T-helper 1 cell (primary cell): ENCODE measurements around the gene ATF7IP.
"Not testable (repeated sequence)": the region's sequence is repeated elsewhere in the genome, so short reads cannot be mapped to it uniquely, and the experiment has no call there.

Experiments used
- DNase-seq, 5 donors: peaks; one replicate each; pipeline ENCODE4 v3.0.0-alpha.2; 2012 to 2020
- total RNA-seq, 4 donors: gene quantifications; one replicate each; lab custom pipeline; 2026; lab: John Stamatoyannopoulos, UW

ATF7IP gene, protein sequence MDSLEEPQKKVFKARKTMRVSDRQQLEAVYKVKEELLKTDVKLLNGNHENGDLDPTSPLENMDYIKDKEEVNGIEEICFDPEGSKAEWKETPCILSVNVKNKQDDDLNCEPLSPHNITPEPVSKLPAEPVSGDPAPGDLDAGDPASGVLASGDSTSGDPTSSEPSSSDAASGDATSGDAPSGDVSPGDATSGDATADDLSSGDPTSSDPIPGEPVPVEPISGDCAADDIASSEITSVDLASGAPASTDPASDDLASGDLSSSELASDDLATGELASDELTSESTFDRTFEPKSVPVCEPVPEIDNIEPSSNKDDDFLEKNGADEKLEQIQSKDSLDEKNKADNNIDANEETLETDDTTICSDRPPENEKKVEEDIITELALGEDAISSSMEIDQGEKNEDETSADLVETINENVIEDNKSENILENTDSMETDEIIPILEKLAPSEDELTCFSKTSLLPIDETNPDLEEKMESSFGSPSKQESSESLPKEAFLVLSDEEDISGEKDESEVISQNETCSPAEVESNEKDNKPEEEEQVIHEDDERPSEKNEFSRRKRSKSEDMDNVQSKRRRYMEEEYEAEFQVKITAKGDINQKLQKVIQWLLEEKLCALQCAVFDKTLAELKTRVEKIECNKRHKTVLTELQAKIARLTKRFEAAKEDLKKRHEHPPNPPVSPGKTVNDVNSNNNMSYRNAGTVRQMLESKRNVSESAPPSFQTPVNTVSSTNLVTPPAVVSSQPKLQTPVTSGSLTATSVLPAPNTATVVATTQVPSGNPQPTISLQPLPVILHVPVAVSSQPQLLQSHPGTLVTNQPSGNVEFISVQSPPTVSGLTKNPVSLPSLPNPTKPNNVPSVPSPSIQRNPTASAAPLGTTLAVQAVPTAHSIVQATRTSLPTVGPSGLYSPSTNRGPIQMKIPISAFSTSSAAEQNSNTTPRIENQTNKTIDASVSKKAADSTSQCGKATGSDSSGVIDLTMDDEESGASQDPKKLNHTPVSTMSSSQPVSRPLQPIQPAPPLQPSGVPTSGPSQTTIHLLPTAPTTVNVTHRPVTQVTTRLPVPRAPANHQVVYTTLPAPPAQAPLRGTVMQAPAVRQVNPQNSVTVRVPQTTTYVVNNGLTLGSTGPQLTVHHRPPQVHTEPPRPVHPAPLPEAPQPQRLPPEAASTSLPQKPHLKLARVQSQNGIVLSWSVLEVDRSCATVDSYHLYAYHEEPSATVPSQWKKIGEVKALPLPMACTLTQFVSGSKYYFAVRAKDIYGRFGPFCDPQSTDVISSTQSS
- 255 to 326 (median 312) reads per million in 4 donors for total RNA-seq

DNA sequence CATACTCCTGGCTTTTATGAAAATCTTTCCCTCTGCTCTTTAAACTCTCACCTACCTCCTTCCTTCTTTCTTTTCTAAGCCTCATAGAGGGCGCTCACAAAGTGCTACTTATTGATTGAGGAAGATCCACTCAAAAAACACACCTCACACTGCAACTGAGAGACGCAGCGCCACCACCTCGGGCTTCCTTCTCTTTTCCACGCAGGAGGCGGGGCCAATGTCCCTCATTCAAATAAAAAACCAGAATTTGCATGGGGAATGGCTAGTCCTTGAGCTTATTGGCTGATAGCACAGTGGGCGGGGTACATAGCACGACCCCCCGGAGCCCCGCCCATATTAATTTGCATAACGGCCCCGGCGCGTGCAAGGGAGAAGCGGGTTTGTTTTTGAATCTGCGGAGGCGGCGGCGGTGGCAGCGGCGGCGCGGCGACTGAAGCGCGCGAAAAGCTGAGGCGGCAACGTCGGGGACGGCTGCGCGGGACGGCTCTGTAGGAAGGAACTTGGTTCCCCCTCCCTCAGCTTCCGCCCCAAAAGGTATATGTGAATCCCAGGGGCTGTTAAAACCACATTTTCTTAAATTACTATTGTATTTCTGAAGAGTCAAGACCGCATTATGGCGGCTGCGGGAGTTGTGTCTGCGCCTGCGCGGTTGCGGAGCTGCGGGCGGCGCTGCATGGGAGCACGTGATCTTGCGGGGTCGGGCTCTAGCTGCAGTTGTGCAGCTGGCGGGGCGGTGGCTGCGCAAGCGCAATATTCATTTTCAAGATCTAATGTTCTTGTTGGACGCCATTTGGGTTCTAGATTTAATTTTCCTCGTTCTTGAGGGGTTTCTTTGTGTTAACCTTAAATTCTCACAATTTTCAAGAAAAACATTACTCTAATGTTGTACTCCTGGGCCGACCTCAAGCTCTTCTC lies at the start of gene ATF7IP:
ATF7IP (plus strand) TSS at position 389 of the 915 bp plus-strand sequence. CDS start 58,234 bp downstream, outside the sequence.
- peak; percentile 91 to 99 (median 95) for DNase-seq

DNA sequence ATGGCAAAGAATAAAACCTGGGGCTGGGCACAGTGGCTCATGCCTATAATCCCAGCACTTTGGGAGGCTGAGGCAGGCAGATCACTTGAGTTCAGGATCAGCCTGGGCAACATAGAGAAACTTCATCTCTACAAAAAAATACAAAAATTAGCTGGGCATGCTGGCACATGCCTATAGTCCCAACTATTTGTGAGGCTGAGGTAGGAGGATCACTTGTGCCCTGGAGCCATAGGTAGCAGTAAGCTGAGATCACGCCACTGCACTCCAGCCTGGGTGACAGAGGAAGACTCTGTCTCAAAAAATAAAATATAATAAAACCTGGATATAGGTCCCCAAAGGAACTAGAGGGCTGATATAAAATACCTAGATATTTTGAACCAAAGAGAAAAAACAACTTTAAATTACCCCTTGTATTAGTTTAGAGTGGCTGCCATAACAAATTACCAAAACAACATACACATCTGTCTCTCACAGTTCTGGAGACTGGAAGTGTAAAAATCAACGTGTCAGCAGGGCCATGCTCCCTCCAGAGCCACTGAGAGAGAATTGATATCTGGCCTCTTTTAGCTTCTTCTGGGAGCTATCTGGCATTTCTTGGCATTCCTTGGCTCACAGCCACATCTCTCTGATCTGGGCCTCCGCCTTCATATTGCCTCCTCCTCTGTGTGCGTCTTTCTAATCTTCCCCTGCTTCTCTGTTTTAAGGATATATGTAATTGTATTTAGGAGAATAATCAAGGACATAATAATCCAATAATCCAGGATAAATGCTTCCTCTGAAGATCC lies 47.9 kb upstream of the ATF7IP start:
- DNase-seq, result no peak

DNA sequence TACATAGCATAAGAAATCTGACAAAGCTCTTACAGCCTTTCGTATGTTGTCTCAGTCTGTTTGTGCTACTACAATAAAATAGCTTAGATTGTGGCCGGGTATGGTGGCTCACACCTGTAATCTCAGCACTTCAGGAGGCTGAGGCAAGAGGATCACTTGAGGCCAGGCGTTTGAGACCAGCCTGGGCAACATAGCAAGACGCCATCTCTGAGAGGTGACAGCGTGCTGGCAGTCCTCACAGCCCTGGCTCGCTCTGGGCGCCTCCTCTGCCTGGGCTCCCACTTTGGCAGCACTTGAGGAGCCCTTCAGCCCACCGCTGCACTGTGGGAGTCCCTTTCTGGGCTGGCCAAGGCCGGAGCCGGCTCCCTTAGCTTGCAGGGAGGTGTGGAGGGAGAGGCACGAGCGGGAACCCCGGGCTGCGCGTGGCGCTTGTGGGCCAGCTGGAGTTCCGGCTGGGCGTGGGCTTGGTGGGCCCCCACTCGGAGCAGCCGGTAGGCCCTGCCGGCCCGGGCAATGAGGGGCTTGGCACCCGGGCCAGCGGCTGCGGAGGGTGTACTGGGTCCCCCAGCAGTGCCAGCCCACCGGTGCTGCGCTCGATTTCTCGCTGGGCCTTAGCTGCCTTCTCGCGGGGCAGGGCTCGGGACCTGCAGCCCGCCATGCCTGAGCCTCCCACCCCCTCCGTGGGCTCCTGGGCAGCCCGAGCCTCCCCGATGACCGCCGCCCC lies 45.6 kb upstream of the ATF7IP start:
- DNase-seq, result not testable (repeated sequence)

DNA sequence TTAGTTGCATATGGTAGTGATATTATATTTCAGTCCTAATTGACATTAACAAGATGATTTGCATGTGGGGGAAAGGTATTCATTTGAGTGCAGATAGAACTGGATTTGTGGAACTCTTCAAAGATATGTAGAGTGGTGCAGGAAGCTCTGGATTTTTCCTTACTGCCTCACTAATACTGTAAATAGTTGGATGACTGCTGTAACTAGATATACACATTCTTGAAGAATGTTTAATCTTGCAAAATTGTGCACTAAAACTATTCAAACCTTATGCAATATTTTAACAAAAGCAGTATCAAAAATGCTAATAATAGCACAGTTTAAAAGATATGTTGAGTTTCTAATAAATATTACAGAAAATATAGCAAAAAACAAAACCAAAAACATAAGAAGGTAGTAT lies 43.1 kb upstream of the ATF7IP start:
- no peak for DNase-seq

DNA sequence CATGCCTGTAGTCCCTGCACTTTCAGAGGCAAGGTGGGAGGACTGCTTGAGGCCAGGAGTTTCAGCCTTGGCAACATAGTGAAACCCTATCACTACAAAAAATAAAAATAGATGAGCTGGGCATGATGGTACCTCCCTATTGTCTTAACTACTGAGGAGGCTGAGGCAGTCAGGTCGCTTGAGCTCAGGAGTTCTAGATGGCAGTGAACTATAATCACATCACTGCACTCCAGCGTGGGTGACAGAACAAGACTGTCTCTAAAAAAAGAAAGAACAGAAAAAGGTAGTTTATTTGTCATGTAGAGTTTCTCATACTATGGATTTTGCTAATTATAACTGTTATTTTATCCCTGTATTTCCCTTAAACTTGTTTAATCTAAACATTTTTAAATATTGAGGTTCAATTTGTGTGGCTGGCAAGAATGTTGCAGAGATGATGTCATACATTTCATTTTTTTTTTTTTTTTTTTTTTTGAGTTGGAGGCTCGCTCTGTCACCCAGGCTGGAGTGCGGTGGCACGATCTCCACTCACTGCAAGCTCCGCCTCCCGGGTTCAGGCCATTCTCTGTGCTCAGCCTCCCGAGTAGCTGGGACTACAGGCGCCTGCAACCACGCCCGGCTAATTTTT lies 39.7 kb upstream of the ATF7IP start:
- no peak for DNase-seq

DNA sequence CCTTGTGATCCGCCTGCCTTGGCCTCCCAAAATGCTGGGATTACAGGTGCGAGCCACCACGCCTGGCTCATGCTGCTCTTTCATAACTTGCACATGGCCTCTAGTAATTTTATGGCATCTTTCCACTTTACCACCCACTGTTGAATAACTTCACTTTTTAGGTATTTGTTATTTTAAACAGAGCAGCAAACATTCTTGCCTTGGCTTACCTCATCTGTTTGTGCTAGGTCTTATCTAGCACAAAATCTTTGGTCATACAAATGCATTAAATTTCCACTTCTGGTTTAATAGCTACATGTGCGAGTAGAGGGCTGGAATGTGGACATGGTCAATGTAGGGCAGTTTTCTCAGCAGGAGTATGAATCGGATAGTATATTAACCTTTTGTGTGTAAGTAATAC lies 38.8 kb upstream of the ATF7IP start:
- DNase-seq, result no peak

DNA sequence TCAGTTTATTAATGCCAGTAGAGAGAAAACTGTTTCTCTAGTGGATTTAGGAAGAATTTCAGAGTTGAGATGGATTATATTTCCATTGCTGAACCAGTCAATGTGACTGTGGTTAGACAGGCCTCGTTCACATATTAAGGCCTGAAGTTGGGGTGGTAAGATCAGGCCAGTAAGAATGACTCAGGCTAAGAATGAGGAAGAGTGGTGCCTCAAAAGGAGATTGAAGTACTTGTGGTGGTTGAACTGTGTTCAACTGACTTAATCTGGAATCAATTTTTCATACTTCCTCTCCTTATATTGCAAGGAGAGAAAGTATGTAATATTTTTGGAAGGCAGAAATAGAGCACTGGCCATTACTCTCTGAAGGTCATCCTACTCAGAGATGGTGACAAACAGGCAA lies 37.8 kb upstream of the ATF7IP start:
- no peak for DNase-seq

DNA sequence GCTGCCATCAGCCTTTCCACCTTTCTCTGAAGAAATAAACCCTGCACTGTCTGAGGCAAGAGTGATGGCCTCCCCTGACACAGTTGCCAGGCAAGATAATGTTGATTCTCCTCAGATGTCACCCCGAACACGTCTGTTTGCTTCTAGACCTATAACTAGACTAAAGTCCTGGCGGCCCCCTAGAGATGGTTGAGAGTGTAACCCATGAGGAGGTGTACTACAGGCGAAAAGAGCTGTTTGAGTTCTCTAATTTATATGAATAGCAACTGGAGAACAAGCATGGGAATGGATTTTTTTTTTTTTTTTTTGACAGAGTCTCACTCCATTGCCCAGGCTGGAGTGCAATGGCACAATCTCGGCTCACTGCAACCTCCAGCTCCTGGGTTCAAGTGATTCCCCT lies 33.0 kb upstream of the ATF7IP start:
- no peak for DNase-seq

DNA sequence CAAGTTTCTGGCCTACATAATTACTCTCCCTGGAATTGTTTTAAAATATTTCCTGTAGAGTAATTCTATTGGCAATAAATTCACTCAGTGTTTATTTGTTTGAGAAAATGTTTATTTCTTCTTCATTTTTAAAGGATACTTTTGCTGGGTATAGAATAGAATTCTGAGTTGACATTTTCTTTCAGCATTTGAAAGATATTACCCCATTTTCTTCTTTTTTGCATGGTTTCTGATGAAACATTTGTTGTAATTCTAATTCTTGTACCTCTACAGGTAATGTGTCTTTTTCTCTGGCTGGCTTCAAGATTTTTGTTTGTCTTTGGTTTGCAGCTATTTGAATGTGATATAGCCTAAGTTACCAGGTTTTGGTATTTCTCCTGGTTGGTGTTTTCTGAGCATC lies 25.1 kb upstream of the ATF7IP start:
- DNase-seq, result no peak

DNA sequence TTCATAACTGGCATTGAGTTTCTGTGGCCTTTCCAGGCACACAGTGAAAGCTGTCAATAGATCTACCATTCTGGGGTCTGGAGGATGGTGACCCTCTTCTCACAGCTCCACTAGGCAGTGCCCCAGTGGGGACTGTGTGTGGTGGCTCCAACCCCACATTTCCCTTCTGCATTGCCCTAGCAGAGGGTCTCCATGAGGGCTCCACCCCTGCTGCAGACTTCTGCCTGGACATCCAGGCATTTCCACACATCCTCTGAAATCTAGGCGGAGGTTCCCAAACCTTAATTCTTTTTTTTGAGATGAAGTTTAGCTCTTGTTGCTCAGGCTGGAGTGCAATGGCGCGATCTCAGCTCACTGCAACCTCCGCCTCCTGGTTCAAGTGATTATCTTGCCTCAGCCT lies 14.0 kb upstream of the ATF7IP start:
- DNase-seq, result not testable (repeated sequence)

DNA sequence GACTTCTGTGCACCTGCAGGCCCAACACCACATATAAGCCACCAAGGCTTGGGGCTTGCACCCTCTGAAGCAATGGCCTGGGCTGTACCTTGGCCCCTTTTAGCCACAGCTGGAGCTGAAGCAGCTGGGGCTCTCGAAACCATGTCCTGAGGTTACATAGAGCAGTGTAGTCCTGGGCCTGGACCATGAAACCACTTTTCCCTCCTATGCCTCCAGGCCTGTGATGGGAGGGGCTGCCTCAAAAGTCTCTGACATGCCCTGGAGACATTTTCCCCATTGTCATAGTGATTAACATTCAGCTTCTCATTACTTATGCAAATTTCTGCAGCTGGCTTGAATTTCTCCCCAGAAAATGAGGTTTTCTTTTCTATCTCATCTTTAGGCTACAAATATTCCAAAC lies 13.4 kb upstream of the ATF7IP start:
- not testable (repeated sequence) for DNase-seq

DNA sequence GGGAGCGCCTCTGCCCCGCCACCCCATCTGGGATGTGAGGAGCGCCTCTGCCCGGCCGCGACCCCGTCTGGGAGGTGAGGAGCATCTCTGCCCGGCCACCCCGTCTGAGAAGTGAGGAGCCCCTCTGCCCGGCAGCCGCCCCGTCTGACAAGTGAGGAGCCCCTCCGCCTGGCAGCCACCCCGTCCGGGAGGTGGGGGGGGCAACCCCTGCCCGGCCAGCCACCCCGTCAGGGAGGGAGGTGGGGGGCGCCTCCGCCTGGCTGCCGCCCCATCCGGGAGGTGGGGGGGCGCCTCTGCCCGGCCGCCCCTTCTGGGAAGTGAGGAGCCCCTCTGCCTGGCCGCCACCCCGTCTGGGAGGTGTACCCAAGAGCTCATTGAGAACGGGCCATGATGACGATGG lies 10.8 kb upstream of the ATF7IP start:
- DNase-seq, result not testable (repeated sequence)

DNA sequence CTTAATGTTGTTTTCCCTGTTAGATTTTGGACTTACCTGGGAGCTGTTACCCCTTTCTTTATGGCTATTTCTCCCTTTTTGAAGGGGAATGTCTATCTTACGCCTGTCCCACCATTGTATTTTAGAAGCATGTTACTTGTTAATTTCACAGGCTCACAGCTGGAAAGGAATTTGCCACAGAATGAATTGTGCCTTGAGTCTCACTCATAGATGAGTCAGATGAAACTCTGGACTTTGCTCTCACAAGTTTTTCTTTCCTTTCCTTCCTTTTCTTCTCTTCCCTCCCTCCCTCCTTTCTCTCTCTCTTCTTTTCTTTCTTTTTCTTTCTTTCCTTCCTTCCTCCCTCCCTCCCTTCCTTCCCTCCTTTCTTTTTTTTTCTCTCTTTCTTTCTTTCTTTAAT lies 9.3 kb upstream of the ATF7IP start:
- DNase-seq, result no peak

DNA sequence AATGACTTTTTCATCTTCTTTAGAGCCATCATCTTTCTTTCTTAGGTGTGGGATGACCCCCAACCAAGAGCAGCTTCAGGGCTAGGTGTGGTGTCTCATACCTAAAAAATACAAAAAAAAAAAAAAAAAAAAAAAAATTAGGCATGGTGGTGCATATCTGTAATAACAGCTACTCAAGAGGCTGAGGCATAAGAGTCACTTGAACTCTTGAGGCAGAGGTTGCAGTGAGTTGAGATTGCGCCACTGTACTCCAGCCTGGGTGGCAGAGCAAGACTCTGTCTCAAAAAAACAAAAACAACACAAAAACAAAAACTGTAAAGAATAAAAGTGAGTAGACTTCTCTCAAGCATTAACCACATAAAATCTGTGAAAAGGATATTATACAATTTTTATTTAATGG lies 8.0 kb upstream of the ATF7IP start:
- DNase-seq, result no peak

DNA sequence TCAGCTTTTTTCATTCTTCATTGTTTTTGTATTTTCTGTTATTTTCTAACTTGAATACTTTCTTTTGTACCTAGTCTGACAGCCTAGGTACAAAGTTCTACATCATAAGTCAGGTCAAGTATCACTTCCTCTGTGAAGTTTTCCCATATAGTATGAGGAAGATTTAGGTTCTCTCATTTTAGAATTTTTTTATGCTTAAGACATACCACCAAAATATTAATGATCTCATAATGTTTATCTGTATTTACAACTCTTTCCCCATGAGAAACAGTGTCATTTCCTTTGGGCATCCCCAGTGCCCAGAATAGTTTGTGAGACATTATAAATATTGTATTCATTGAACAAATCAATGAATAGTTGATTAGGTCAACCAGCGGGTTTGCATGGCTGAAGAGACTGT lies 3.1 kb upstream of the ATF7IP start:
- no peak for DNase-seq

DNA sequence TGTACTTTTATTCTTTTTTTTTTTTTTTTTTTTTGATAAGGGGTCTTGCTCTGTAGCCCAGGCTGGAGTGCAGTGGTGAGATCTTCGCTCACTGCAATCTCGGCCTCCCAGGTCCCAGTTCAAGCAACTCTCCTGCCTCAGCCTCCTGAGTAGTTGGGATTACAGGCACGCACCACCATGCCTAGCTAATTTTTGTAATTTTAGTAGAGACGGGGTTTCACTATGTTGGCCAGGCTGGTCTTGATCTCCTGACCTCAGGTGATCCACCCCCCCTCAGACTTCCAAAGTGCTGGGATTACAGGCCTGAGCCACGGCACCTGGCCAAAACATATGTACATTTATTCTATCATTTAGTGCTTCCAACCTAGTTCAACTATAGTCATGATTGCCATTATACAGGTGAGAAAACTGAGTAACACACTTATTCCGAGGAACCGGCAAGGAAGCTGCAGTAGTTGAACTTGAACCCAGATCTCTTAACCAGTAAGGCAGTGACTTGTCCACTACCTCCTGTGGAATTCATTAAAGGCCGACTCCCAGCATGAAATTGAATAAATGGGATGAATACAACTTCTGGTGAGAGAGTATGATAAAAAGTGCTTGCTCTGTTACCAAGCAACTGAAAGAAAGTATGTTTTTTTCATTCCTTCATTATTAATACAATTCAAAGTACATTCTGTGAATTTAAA lies 755 bp upstream of the ATF7IP start:
- no peak for DNase-seq

DNA sequence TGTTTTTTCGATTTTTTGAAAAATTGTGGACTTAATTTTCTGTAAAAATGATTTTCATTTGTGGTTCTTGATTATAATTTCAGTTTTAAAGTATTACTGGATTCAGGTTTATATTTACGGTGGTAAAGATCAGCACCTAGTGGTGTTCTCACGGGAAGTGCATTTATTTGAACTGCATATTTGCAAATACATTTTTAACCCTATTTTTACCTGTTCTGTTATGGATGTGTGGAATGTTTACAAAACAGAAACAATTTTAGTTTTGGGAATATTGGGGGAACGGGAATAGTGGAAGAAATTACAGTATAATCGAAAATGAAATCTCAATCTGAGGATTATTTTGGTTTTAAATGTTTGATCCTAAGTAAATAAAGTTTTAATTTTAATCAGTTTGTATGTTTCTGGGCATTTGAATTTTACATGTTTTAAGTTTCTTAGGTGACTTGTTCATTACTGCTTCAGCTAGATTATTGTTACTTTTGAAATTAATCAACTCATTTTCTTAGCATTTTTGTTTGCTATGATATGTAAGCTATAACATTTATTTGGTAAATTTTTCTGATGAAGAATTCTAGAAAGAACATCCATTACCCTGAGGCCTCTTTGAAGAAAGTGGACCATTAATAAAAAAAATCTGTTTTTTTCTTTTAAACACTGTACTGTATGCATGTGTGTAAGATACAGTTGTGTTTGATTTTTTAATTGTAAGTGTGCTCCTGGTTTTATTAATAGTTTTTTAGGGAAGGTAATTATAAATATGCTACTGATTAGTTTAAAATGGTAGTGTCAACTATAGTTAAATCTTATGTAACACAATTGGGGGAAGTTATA lies 942 bp downstream of the ATF7IP start:
- DNase-seq, result no peak

DNA sequence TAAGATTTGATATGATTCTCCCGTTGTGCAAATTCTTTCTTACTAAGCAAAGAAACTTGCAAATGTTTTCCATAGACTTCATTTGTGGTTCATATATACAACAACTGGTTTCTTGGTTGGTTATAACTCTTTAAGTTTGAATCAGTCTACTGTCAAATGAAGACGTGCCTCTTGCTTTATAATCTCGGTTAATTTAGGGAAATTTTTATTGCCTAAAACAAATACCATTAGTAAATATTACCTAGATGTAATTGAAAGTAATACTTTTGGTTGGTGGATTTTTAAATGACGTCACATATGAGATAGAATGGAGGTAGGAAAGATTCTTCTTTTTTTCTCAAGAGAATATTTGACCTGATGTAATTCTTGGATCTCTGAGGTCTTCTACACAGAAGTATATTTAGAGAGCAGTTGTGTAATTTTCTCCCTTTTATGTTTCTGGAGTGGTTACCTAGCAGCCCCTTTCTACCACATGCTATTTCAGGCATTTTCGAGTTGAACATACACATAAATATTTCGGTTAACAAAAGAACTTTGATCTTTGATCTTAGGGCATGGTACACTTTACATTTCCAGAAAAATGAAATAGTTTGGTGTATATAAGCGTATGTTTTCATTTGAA lies 1.7 kb downstream of the ATF7IP start:
- peak in 2 of 5 donors; percentile 14 to 67 for DNase-seq
